Measurements from ENCODE around the gene EPHB2. TPM values are rescaled to one million over a fixed set of nuclear protein-coding genes. Genes with fewer than 3 reads are reported as not detected.
A peak's percentile ranks its signal among the peaks of the same experiment; 100 is the strongest.
"Not testable (repeated sequence)": the region's sequence is repeated elsewhere in the genome, so short reads cannot be mapped to it uniquely, and the experiment has no call there.

The EPHB2 gene
- total RNA-seq, 5 donors from 2014 or later (not counting 1 experiment from before 2014, with no cell fraction given), result 0.06 to 0.20 (median 0.12) TPM; not detected in 2

- peaks cover 2 to 21% of the 10 kb centered on the region in 2 experiments for H3K27me3 ChIP-seq (replicated peaks in 1 of 2; ENCODE audit: control insufficient read depth in 2 of 2, extremely low read depth in 1 of 2, insufficient read depth in 2 of 2, low read length in 1 of 2)
- DNase-seq, result no peak
- WGBS (ENCODE audit: insufficient coverage), result 79% methylated on average over 3 of the region's 14 CpGs
- H3K4me3 Mint-ChIP-seq, result no peak overlapping the region
- no peak overlapping the region for H3K27ac ChIP-seq (ENCODE audit: low read length)
- H3K36me3 Mint-ChIP-seq, result no peaks in the 10 kb centered on the region
- no peak overlapping the region for H3K4me3 ChIP-seq (ENCODE audit: control insufficient read depth in 1 of 2, extremely low read depth in 1 of 2, low read length in 1 of 2)
- ChIA-PET POLR2A (no interaction called here), CTCF (interaction anchor here in 1 of 2 donors (0.6 kb wide), 1 partner anchor 24 kb away, joined by 4 read pairs; no protein-coding TSS in a partner anchor)
- H3K9me3 ChIP-seq, result no peaks in the 10 kb centered on the region
- H3K27me3 Mint-ChIP-seq, result peaks cover 5 to 9% of the 10 kb centered on the region in 2 donors
- no peak for ATAC-seq (replicated peaks in 1 of 4)
- H3K4me1 Mint-ChIP-seq, result no peaks in the 10 kb centered on the region
- H3K9me3 Mint-ChIP-seq, result no peaks in the 10 kb centered on the region
- no peak overlapping the region for H3K27ac Mint-ChIP-seq
- no peaks in the 10 kb centered on the region for H3K36me3 ChIP-seq (ENCODE audit: control insufficient read depth in 2 of 2, extremely low read depth in 1 of 2, insufficient read depth in 1 of 2, low read length in 1 of 2)
- no peaks in the 10 kb centered on the region for H3K4me1 ChIP-seq (ENCODE audit: control insufficient read depth in 1 of 2, extremely low read depth in 1 of 2, insufficient read depth in 2 of 2, low read length in 2 of 2)
Measured at GRCh38 chr1:22699681-22700520, 10.7 kb upstream of the EPHB2 start.

GRCh38 chr1:22702296-22703085 lies 8.1 kb upstream of the EPHB2 start:
- Mint-ChIP-seq H3K4me3 (no peak overlapping the region), H3K27ac (no peak overlapping the region), H3K36me3 (no peaks in the 10 kb centered on the region), H3K27me3 (peaks cover 9 to 19% of the 10 kb centered on the region in 2 donors), H3K4me1 (no peaks in the 10 kb centered on the region), H3K9me3 (no peaks in the 10 kb centered on the region)
- 78% methylated on average over 9 of the region's 12 CpGs for WGBS (ENCODE audit: insufficient coverage)
- ChIA-PET CTCF (interaction anchor here in 1 of 2 donors (1.5 kb wide), 1 partner anchor 262 kb away, joined by 3 read pairs; no protein-coding TSS in a partner anchor), POLR2A (no interaction called here)
- Histone ChIP-seq H3K36me3 (ENCODE audit: control insufficient read depth in 2 of 2, extremely low read depth in 1 of 2, insufficient read depth in 1 of 2, low read length in 1 of 2) (no peaks in the 10 kb centered on the region), H3K4me1 (ENCODE audit: control insufficient read depth in 1 of 2, extremely low read depth in 1 of 2, insufficient read depth in 2 of 2, low read length in 2 of 2) (no peaks in the 10 kb centered on the region), H3K27ac (ENCODE audit: low read length) (no peak overlapping the region), H3K4me3 (ENCODE audit: control insufficient read depth in 1 of 2, extremely low read depth in 1 of 2, low read length in 1 of 2) (no peak overlapping the region), H3K27me3 (replicated peaks in 1 of 2; ENCODE audit: control insufficient read depth in 2 of 2, extremely low read depth in 1 of 2, insufficient read depth in 2 of 2, low read length in 1 of 2) (peaks cover 2 to 25% of the 10 kb centered on the region in 2 experiments), H3K9me3 (no peaks in the 10 kb centered on the region)
- DNase-seq (no peak), ATAC-seq (replicated peaks in 1 of 4) (no peak)

GRCh38 chr1:22704440-22705067 lies 6.1 kb upstream of the EPHB2 start:
- H3K4me1 Mint-ChIP-seq, result no peaks in the 10 kb centered on the region
- peaks cover 29 to 32% of the 10 kb centered on the region in 2 donors for H3K27me3 Mint-ChIP-seq
- H3K4me3 Mint-ChIP-seq, result no peak overlapping the region
- H3K9me3 Mint-ChIP-seq, result no peaks in the 10 kb centered on the region
- CTCF ChIA-PET, result interaction anchor here (0.6 to 0.8 kb wide), 4 partner anchors 17 to 493 kb away, joined by 3 to 6 read pairs (median 4); no protein-coding TSS in a partner anchor
- POLR2A ChIA-PET, result no interaction called here
- no peak overlapping the region for H3K4me3 ChIP-seq (ENCODE audit: control insufficient read depth in 1 of 2, extremely low read depth in 1 of 2, low read length in 1 of 2)
- H3K27ac Mint-ChIP-seq, result no peak overlapping the region
- WGBS (ENCODE audit: insufficient coverage), result no CpG with 5 or more reads among the region's 2 CpGs
- peaks cover 0 to 38% of the 10 kb centered on the region in 2 experiments for H3K27me3 ChIP-seq (replicated peaks in 1 of 2; ENCODE audit: control insufficient read depth in 2 of 2, extremely low read depth in 1 of 2, insufficient read depth in 2 of 2, low read length in 1 of 2)
- H3K27ac ChIP-seq (ENCODE audit: low read length), result no peak overlapping the region
- ATAC-seq (replicated peaks in 1 of 4), result peak; percentile 36 to 93 (median 91)
- DNase-seq, result peak; percentile 6 to 75 (median 55)
- no peaks in the 10 kb centered on the region for H3K36me3 Mint-ChIP-seq
- H3K9me3 ChIP-seq, result no peaks in the 10 kb centered on the region
- no peaks in the 10 kb centered on the region for H3K36me3 ChIP-seq (ENCODE audit: control insufficient read depth in 2 of 2, extremely low read depth in 1 of 2, insufficient read depth in 1 of 2, low read length in 1 of 2)
- no peaks in the 10 kb centered on the region for H3K4me1 ChIP-seq (ENCODE audit: control insufficient read depth in 1 of 2, extremely low read depth in 1 of 2, insufficient read depth in 2 of 2, low read length in 2 of 2)

- no peak for ATAC-seq (replicated peaks in 1 of 4)
- H3K27ac ChIP-seq (ENCODE audit: low read length), result no peak overlapping the region
- Mint-ChIP-seq H3K27me3 (peaks cover 32 to 35% of the 10 kb centered on the region in 2 donors), H3K27ac (no peak overlapping the region), H3K4me1 (peaks cover 0 to 3% (median 2%) of the 10 kb centered on the region in 3 donors), H3K36me3 (no peaks in the 10 kb centered on the region), H3K4me3 (no peak overlapping the region), H3K9me3 (no peaks in the 10 kb centered on the region)
- H3K27me3 ChIP-seq (replicated peaks in 1 of 2; ENCODE audit: control insufficient read depth in 2 of 2, extremely low read depth in 1 of 2, insufficient read depth in 2 of 2, low read length in 1 of 2), result peaks cover 0 to 42% of the 10 kb centered on the region in 2 experiments
- no peaks in the 10 kb centered on the region for H3K36me3 ChIP-seq (ENCODE audit: control insufficient read depth in 2 of 2, extremely low read depth in 1 of 2, insufficient read depth in 1 of 2, low read length in 1 of 2)
- H3K9me3 ChIP-seq, result no peaks in the 10 kb centered on the region
- ChIA-PET POLR2A (no interaction called here), CTCF (no interaction called here)
- no peak for DNase-seq
- H3K4me3 ChIP-seq (ENCODE audit: control insufficient read depth in 1 of 2, extremely low read depth in 1 of 2, low read length in 1 of 2), result no peak overlapping the region
- H3K4me1 ChIP-seq (ENCODE audit: control insufficient read depth in 1 of 2, extremely low read depth in 1 of 2, insufficient read depth in 2 of 2, low read length in 2 of 2), result peaks cover 0 to 6% of the 10 kb centered on the region in 2 experiments
Measured at GRCh38 chr1:22705586-22705985, 5.1 kb upstream of the EPHB2 start.

- not testable (repeated sequence) for H3K36me3 Mint-ChIP-seq
Measured at GRCh38 chr1:22706100-22706499, 4.5 kb upstream of the EPHB2 start.

GRCh38 chr1:22708777-22709176 lies 1.9 kb upstream of the EPHB2 start:
- H3K4me1 Mint-ChIP-seq, result peaks cover 0 to 16% (median 7%) of the 10 kb centered on the region in 3 donors
- H3K4me3 Mint-ChIP-seq, result peak overlapping the region in 1 of 3 donors; percentile 31

More at GRCh38 chr1:22706100-22706499, 4.5 kb upstream of the EPHB2 start:
- DNase-seq; H3K4me3 ChIP-seq (ENCODE audit: control insufficient read depth in 1 of 2, extremely low read depth in 1 of 2, low read length in 1 of 2); H3K4me1 Mint-ChIP-seq; H3K36me3 ChIP-seq (ENCODE audit: control insufficient read depth in 2 of 2, extremely low read depth in 1 of 2, insufficient read depth in 1 of 2, low read length in 1 of 2); H3K4me1 ChIP-seq (ENCODE audit: control insufficient read depth in 1 of 2, extremely low read depth in 1 of 2, insufficient read depth in 2 of 2, low read length in 2 of 2); ATAC-seq (replicated peaks in 1 of 4); H3K4me3 Mint-ChIP-seq; H3K9me3 Mint-ChIP-seq; CTCF ChIA-PET; H3K27ac Mint-ChIP-seq; POLR2A ChIA-PET; H3K9me3 ChIP-seq; H3K27ac ChIP-seq (ENCODE audit: low read length): not testable (repeated sequence)
- no CpG with 5 or more reads among the region's 4 CpGs for WGBS (ENCODE audit: insufficient coverage)
- H3K27me3 Mint-ChIP-seq, result peaks cover 31 to 35% of the 10 kb centered on the region in 2 donors
- H3K27me3 ChIP-seq (replicated peaks in 1 of 2; ENCODE audit: control insufficient read depth in 2 of 2, extremely low read depth in 1 of 2, insufficient read depth in 2 of 2, low read length in 1 of 2), result peaks cover 0 to 42% of the 10 kb centered on the region in 2 experiments

More at GRCh38 chr1:22708777-22709176, 1.9 kb upstream of the EPHB2 start:
- POLR2A ChIA-PET, result interaction anchor here in 1 of 2 donors (0.6 kb wide), 1 partner anchor 952 kb away, joined by 3 read pairs; no protein-coding TSS in a partner anchor
- Histone ChIP-seq H3K27me3 (replicated peaks in 1 of 2; ENCODE audit: control insufficient read depth in 2 of 2, extremely low read depth in 1 of 2, insufficient read depth in 2 of 2, low read length in 1 of 2) (peaks cover 4 to 61% of the 10 kb centered on the region in 2 experiments), H3K36me3 (ENCODE audit: control insufficient read depth in 2 of 2, extremely low read depth in 1 of 2, insufficient read depth in 1 of 2, low read length in 1 of 2) (no peaks in the 10 kb centered on the region), H3K9me3 (no peaks in the 10 kb centered on the region), H3K4me3 (ENCODE audit: control insufficient read depth in 1 of 2, extremely low read depth in 1 of 2, low read length in 1 of 2) (no peak overlapping the region), H3K4me1 (ENCODE audit: control insufficient read depth in 1 of 2, extremely low read depth in 1 of 2, insufficient read depth in 2 of 2, low read length in 2 of 2) (peaks cover 0 to 17% of the 10 kb centered on the region in 2 experiments), H3K27ac (ENCODE audit: low read length) (no peak overlapping the region)
- CTCF ChIA-PET, result no interaction called here
- DNase-seq, result no peak
- Mint-ChIP-seq H3K36me3 (no peaks in the 10 kb centered on the region), H3K9me3 (no peaks in the 10 kb centered on the region), H3K27me3 (peaks cover 41 to 52% of the 10 kb centered on the region in 2 donors), H3K27ac (no peak overlapping the region)
- ATAC-seq (replicated peaks in 1 of 4), result no peak

All from T-cell (primary cell).